HG03103 (cell line): ENCODE results near the gene RAD51B.
"Not testable (repeated sequence)": the region's sequence is repeated elsewhere in the genome, so short reads cannot be mapped to it uniquely, and the experiment has no call there.

ENCODE experiments used
- ATAC-seq: cut with Tn5 transposase; IDR thresholded peaks from one replicate; pipeline ENCODE4 v1.9.1; 2021; ENCODE audit warnings: low read depth; ENCODE audit not compliant: unreplicated experiment

The RAD51B gene

DNA sequence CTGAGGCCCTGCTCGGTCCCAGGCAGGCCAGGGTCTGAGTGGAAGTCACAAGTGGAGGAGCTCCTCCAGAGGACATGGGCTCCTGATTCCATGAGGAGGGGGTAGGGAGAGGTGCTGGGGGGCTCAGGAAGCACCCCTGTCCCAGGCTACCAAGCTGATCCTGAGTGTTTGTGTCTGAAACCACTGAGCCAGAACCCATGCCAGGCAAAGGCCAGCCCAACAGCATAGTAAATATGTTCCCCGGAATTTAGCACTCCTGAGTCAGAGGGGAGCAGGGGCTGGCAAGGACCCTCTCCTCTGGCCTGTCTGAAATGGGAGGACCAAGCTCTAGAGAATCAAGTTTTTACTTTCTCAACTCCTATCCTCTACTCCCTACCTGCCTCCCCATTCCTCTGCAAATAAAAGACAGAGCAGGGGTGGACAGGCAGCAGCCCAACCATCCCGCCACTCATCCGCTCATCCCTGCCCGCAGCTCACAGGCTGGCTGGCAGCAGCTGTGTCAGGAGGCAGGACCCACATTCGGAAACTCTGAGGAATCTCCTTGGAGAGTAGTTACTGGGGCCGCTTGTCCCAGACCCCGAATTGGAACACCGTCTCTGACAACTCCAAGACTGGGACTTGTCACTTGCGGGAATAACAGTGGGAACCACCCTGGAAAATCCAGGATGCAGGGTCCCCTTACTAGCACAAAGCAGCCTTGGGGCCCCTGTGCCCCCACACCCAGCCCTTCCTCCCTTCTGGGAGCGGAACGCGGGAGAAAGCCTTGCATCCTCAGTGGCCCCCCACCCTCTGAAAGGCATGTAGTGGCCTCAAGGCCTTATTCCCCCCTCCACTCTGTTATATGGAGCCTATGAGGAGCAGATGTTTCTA, 870.7 kb downstream of the RAD51B start:
- no peak for ATAC-seq

DNA sequence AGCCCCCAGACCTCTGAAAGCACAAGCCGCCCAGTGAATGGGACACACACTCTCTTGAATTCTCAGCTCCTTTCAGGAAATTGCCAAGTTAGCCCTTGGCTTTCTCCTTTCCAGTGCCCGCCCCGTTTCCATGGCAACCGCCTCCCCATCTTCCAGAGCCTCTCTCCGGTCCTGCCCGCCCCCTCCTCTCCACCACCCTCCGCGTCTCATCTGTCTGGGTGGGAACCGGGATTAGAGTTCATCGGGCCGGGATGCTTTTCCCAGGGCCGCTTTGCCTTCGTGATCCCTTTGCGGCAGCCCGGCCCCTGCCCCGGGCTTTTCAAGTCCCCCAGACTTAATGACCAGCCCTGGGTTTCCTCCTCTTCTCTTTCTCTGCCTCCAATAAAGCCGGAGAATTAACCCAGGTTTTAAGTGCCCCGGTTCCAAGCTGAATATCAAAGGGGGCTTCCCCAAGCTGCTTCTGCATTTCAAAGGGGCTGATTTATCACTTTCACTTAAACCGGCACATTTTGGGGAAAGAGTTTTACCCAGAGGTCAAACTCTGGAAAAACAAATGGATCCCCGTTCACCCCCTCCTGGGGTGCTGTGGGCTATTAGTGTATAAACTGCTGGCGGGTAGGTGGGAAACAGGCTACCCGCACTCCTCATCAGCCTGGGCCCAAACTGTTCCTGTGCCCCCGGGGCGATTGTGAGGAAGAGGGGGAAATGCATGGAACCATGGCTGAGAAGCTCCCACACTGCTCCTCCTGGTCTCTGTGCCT, 871.6 kb downstream of the RAD51B start:
- ATAC-seq = no peak

DNA sequence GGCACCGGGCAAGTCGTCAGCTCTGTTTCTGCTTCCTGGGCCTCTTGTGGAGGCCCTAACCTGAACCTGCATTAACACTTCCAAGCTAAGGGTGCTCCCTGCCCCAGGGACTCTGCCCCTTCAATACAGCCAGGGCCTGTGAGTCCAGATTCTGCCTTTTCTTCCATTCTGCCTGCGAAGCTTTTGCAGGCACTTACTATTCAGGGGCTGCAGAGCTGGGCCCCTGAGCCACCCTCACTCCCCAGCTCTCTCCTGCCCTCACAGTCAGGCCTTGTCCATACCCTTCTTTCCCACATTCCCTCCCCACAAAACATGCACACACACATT, 872.2 kb downstream of the RAD51B start:
- ATAC-seq = no peak

DNA sequence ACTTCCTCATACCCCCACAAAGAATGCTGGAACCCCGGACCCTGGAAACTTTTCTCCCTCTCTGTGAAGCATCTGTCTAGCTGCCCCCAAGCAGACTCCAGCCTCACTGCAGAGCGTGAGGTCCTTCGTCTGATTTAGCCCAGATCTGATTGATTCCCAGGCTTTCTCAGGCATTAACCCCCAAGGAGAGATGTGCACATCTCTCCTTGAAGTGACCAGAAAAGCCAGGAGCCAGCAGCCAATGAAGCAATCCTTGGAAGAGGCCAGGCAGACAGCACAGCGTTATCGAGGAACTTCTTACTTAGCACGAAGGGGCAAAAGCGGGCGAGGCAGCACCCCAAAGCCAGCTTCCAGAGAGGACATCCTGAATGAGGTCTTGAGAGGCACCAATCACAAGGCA, 872.6 kb downstream of the RAD51B start:
- ATAC-seq = no peak

DNA sequence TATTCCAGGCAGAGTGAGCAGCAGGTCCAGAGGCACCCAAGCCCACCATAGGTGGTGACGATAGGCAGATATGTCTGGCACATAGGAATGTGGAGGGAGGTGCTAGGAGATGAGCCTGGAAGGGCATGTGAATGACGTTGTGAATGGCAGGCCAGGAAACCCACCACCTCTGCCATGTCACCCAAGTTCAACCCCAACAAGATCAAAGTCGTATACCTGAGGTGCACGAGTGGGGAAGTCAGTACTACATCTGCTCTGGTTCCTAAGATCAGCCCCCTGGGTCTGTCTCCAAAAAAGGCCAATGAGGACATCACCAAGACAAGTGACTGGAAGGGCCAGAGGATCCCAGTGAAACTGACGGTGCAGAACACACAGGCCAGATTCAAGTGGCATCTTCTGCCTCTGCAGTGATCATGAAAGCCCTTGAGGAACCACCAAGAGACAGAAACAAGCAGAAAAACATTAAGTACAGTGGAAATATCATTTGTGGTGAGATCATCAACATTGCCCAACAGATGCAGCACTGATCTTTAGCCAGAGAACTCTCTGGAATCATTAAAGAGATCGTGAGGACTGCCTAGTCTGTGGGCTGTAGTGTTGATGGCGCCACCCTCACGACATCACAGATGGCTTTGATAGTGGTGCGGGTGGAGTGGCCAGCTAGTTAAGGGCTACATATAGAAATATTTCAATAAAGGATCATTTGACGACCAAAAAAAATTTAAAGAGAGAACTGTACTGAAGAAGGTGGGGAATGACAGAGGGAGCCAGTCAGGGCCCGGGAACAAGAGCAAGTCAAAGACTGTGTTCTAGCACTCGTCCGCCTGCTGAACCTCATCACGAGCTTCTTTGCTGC, 873.6 kb downstream of the RAD51B start:
- no peak for ATAC-seq

DNA sequence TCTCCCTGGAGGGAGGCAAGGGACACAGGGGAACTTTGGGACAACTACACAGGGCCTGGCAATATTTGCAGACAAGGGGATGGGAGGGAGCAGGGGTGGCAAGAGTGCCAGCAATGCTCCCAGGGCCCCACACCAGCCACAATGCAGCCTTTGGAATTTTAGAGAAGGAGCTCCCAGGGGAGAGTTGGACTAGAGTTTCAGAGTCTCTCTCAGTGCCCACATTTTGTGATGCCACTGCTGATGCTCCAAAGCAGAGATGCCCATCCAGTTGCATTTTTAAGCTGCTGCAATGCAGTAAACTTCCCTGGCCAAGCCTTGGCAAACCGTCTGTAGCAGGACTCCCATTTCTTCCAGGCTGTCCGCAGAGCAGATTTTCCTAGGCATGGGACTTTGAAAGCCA, 874.3 kb downstream of the RAD51B start:
- ATAC-seq = no peak

DNA sequence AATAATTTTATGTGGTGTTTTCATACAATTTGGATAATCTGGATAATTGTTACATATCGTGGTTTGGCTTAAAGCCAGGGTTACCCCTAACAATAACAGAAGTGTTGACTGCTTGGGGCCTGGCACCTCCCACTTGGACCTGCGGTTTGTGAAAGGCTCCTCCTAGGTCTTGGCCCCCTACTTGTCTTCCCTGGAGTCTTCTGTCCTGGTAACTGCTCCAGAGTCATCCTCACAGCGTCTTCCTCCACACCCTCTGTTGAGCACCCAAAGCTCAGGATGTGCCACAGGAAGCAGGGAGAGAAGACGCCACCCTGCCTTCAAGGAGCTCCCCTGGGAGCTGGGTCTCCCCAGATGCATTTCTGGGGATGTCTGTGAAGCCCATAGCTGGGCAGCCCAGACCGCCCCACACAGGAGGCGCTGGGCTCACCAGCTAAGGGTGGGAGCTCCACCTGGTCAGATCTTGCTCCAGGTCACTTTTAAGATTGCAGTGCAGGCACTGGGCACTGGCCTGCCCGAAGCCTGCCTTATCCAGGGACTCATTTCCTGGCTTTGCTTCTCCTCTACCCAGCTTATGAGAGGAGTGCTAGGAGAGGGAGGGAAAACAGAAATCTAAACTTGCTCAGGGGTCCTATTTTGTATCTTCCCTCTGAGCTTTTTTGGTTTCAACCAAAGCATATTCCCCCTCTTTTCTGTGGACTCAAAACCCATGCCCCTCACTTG, 875.1 kb downstream of the RAD51B start:
- no peak for ATAC-seq

DNA sequence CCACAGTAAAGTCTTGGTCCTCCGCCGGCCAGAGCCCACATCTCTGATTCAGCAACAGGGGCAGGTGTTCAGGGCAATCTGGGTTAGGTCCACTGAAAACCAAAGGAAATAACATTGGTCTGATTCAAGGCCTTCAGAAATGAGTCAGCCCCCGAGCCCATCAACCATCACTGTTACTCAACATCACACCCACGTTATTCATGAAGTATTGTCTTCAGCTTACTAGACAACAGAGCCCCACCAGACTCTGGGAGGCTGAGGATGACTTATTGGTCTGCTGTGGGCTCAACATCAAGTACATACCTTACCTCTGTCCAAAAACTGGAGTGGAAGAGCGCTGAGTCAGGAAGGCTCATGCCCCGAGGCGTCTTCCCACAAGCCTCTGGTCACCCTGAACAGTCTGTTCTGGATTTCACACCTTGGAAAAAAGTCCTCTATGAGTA, 875.8 kb downstream of the RAD51B start:
- peak; percentile 81 for ATAC-seq

DNA sequence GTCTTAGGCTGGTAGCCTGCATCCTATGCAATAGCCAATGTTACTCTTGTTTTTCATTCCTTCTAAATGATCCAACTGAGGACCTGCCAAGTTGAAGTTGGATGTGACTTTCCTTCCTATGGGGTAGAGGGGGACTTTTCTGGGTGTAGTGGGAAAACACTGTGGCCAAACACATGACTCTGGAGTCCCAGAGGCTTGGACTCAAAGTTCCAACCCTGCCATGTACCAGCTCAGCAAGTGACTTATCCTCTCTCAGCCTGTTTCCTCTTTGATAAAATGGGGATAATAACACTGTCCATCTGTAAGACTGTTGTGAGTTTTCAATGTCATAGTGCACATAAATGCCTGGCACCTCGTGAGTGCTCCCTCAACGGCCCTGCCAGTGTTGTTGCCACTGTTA, 876.3 kb downstream of the RAD51B start:
- ATAC-seq = no peak

DNA sequence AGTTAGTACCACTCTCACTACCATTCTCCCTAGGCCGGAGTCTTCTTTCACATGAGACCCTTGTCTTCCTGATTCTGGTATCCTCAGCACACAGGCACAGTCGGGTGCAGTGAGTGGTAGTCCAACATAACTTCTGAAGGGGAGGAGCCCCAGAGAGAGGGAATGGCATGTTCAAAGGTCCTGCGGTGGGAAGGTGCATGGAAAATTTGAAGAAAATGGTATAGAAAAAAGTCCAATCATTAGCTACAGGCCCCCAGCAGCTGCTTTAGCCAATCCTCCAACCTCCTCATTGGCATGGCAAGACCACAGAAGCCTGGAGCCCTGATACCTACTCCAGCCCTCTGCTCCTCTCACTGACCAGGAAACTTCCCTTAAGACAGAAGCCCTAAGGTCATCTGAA, 876.7 kb downstream of the RAD51B start:
- no peak for ATAC-seq

DNA sequence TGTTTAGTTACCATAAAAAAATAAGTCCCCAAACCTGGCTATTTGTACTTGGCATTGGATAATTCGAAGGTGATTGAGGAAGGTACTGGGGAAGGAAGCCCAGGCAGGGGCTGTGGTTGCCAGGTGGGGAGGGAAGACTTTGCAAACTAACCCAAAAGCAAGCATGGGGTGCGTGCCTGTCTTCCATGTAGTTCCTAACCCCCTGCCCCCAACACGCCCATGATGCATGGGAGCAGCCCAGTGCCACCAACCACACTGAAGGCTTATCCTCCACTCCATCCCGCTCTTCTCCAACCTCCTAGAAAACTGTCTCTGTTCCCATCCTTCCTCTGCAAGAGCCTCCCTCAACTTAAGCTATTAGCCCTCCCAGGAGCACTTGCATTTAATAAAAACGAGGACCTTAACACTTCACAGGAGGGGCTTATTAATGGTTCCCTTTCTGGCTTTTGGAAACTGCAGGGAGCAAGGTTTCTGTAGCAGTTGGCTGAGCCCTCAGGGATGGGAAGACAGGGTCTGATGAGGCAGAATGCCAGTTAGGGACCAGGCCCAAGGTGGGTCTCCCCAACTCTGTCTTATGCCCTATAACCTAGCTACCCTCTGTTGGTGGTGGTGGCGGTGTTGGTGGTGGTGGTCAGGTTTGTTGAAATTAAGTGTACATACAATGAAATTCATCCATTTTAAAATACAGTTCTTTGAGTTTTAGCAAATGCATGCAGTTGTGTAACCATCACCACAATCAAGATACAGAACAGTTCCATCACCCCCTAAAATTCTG, 877.3 kb downstream of the RAD51B start:
- no peak for ATAC-seq

DNA sequence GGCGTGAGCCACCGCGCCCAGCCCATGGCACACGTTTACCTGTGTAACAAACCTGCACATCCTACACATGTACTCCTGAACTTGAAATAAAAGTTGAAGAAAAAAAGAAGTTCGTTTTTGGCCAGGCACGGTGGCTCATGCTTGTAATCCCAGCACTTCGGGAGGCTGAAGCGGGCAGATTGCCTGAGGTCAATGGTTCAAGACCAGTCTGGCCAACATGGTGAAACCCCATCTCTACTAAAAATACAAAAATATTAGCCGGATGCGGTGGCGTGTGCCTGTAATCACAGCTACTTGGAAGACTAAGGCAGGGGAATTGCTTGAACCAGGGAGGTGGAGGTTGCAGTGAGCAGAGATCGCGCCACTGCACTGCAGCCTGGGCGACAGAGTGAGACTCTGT, 879.2 kb downstream of the RAD51B start:
- not testable (repeated sequence) for ATAC-seq

DNA sequence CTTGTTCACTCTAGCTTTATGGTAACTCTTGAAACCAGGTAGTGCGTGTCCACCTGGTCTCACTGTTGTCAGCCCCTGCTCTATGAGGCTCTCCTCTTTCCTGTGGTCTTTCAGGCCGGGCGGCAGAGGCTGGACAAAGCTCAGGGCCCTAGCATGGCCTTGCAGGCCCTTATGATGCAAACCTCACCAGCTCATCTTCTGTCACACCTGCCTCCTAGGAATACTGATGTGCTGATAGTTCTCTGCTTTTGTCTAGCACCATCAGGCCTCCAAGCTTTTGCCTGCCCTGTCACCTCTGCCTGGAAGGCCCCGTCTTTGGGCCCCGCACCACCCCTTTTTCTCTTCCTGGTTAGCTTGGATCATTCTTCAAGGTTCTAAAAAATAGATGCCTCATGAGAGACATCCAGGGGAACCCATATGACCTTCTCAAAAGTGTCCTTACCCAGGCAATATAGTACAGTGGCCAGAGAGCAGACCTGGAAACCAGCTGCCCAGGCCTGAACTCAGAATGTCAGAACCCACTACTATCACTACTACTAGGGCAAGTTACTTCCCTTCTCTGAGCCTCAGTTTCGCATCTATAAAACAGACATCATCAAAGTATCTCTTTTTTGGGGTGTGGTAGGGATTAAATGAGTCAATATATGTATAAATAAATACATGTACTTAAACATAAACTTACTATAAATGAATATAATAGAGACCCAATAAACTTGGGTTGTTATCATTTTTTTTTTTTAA, 881.6 kb downstream of the RAD51B start:
- no peak for ATAC-seq

DNA sequence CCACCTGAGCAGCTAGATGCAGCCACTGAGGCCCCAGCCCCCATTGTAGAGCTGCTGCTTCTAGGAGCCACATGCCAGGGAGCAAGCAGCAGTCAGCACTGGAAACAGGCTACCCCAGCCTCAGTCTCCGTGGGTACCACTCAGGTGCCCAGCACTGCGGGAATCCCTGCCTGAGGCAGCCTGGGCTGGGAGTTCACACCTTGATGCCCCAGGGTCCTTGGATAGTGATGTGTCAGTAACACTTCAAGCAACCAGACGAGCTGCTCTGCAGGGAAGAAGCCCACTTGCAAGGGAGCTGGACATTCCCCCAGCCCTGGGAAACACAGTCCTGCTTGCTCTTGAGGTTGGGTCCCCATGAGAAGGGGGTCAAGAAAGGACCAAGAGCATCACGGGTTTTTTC, 882.6 kb downstream of the RAD51B start:
- ATAC-seq = no peak

DNA sequence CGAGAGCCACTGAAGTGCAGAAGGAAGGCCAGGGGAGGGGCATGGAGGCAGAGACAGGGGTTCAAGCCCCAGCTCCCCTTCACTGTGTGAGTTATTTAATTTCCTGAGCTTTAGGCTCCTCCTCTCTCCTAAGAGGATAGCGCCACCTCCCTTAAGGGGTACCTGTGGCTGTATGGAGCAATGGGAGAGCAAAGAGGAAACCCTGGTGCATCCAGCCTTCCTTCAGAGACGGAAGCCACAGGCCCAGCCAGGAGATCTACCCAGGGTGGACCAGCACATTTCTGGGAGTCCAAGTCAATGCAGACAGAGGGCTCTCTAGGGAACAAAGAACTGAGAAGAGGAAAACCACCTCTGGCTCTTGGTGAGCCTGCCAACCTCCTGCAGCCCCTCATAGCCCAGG, 883.0 kb downstream of the RAD51B start:
- no peak for ATAC-seq

DNA sequence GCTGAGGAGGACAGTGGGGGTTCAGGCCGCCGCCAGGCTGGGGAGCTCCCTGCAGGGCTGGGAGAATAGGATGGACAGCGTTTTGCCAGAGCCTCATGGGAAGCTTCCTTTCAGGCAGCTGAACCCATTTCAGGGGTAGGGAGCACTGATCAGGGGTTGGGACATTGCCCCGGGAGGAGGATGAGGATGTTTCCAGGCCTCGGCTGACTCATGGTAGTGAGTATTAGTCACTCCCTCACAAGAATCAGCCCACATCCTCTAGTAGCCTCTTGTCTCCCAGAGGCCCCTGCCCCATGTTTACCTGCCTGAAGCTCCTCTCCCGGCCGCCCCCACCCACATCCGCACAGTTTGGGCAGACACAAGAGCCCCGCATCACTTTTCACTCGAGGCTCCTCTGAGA, 883.5 kb downstream of the RAD51B start:
- ATAC-seq = no peak

DNA sequence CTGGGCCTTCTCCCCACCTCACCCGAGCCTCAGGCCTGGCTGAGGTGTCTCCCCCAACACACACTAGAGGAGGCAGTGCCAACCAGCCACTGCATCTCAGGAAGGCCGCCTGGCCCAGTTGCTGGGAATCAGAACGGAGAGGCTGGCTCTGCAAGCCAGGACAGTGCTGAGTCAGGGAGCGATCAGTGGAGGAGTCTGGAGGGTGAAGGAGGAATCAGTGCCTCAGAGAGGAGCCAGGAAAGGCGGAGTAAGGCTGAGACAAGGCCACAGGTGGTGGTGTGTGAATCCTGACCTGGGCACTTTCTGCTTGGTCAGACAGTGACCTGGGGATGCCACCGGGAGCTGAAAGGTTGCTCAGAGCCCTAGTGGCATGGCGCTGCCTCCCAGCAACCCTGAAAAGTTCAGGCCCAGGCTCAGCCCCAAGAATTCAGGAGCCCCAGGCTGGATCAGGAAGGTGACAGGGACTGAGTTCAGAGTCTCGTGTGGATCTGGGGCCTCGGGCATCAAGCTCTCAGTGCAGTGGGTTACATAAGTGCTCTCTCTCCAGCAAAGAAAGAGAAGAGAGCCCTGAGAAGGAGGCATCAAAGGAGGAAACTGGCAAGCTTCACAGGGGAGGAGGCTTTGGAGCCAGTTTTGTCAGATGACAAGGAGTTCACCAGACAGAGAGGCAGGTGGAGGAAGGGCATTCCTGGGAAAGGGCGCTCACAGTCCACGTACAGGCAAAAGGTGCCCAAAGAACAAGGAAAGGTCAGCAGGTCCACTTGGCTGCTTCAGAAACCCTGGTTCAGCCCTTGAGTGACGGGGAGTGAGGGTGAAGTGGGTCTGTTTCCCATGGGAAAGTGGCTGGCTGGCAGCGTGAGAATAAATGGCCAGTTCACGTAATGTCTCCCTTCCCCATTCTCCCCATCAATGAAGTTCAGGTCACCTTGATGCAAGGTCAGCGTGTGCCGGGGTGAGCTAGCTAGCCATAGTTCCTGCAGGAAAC, 885.4 kb downstream of the RAD51B start:
- no peak for ATAC-seq

DNA sequence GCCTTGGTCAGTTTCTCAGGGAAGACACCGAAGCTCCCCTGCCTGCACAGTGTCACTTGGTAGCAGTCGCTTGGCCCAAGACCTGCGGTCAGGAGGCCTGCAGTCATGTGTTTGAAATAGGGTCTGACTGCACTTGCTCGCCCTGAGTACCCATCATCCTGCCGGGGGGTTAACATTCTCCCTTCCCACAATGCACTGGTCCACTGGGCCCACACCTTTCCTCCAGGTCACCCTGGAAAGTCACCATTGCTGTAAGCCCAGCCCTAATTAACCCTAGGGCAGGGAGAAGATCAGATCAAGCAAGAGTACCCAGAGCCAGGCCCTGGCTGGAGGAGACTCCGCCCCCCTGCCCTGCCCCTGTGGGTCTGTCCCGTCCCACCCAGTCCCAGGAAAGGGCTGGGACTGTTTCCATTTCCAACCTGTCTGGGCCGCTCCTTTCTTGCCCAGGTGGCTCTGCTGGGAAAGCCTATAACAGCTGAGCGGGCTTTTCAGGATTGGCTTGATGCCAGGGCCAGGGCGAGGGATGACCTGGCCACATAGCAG, 886.2 kb downstream of the RAD51B start:
- ATAC-seq = no peak
